ENCODE data around the gene ADGRD2.

The ADGRD2 gene

DNA sequence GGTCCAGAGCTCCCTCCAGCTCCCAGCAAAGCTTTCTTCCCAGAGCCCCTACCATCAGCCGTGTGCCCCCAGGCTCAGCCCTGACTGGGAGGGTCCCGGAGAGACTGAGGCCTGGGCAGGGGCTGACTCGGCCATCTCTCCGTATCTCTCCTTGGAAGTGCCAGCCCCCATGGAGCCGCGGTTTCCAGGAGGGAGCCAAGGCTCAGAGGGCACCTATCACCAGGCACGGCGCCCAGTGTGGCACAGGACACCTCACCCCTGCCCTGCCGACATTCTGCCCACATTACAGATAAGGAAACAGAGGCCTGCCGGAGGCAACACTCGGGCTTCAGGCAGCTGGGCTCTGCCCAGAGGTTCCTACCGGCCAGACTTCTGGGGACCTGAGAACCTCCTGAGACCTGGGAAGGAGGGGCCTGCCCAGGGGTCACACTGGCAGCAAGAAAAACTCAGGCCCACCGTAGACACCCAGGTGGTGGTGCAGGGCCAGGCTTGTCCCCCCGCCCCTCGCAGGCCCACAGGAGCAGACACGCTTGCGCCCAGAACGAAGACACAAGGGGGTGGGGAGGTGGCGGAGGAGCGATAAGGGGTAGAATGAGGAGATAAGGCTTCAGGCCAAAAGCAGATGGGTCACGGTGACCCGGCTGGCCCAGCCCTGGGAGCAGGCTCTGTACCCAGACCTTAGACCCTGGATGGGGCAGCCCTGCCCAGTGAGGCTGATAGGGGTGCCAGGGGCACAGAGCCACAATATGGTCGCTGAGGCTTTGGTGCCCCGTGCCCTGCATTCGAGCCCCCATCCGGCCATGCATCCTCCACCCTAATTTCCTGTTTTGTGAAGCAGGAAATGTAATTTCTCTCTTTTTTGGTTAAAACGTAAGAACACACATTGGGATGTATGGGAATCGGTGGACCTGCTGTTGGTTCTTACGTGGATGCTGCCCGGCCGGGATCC, 45.1 kb downstream of the ADGRD2 start:
- H2BK12ac ChIP-seq (ENCODE audit: low read length in 2 of 2): no peak overlapping the region
- H2BK15ac ChIP-seq (ENCODE audit: low read depth, poor library complexity, severe bottlenecking): no peak overlapping the region
- H2BK120ac ChIP-seq (ENCODE audit: low read depth, low read length): no peak overlapping the region
- H4K8ac ChIP-seq (ENCODE audit: low read length): no peak overlapping the region
- H3K9me3 ChIP-seq (ENCODE audit: control insufficient read depth, low read length): no peaks in the 10 kb centered on the region
- no peak overlapping the region for H3K23ac ChIP-seq (ENCODE audit: low read length in 2 of 2)
- 86% methylated on average over 30 of the region's 31 CpGs for WGBS
- no peaks in the 10 kb centered on the region for H3K79me1 ChIP-seq (replicated peaks; ENCODE audit: low read length, poor library complexity, severe bottlenecking)
- no peak overlapping the region for H3K4me3 ChIP-seq (ENCODE audit: insufficient read depth in 1 of 2, low read depth in 1 of 2, low read length in 2 of 2)
- no peak overlapping the region for H2BK5ac ChIP-seq (ENCODE audit: low read depth, low read length, poor library complexity, severe bottlenecking)
- H3K14ac ChIP-seq (ENCODE audit: low read length in 2 of 2): no peak overlapping the region
- H3K9ac ChIP-seq (ENCODE audit: low read length): no peak overlapping the region
- H3K18ac ChIP-seq (ENCODE audit: low read depth in 1 of 2, low read length in 2 of 2): no peak overlapping the region
- no peak overlapping the region for H2AFZ ChIP-seq (ENCODE audit: low read depth, low read length)
- H3K27me3 ChIP-seq (ENCODE audit: control insufficient read depth in 1 of 2, insufficient read depth in 1 of 2, low read length in 2 of 2): peaks cover 81 to 89% of the 10 kb centered on the region in 2 experiments
- DNase-seq: no peak
- peaks cover 2% of the 10 kb centered on the region for H3K4me1 ChIP-seq (ENCODE audit: control insufficient read depth, insufficient read depth, low read depth, low read length)
- H2AK5ac ChIP-seq (ENCODE audit: low read length, severe bottlenecking): no peak overlapping the region
- H3K4me2 ChIP-seq (ENCODE audit: low read length, poor library complexity, severe bottlenecking): no peak overlapping the region
- no peak overlapping the region for H3K4ac ChIP-seq (ENCODE audit: low read depth in 1 of 2, low read length in 2 of 2)
- H4K91ac ChIP-seq (ENCODE audit: low read length): no peak overlapping the region
- no peaks in the 10 kb centered on the region for H3K36me3 ChIP-seq (ENCODE audit: control insufficient read depth in 1 of 2, insufficient read depth in 2 of 2, low read depth in 1 of 2, low read length in 2 of 2)
- no peak overlapping the region for H3K27ac ChIP-seq (ENCODE audit: low read length, poor library complexity, severe bottlenecking)

DNA sequence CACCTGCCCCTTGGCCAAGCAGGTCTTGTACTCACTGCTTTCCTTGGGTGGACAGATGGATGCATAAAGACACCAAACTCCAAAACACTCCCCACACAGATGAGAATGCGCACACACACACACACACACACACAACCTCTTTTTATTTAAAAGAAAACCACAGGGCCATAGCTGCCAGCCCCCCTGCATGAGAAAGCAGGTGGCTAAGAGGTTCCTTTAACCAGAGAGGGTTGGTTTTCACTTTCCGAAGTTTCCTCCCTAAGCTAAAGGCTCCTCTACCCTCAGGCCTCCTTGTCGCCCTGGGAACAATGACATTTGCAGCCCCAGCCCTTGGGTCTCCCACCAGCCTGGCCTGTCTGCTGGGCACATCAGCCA, 45.8 kb downstream of the ADGRD2 start:
- Histone ChIP-seq H2BK120ac (ENCODE audit: low read depth, low read length) (no peak overlapping the region), H3K4me3 (ENCODE audit: insufficient read depth in 1 of 2, low read depth in 1 of 2, low read length in 2 of 2) (no peak overlapping the region), H3K14ac (ENCODE audit: low read length in 2 of 2) (no peak overlapping the region), H3K4ac (ENCODE audit: low read depth in 1 of 2, low read length in 2 of 2) (no peak overlapping the region), H3K79me1 (replicated peaks; ENCODE audit: low read length, poor library complexity, severe bottlenecking) (no peaks in the 10 kb centered on the region), H2BK15ac (ENCODE audit: low read depth, poor library complexity, severe bottlenecking) (no peak overlapping the region), H3K23ac (ENCODE audit: low read length in 2 of 2) (no peak overlapping the region), H3K9me3 (ENCODE audit: control insufficient read depth, low read length) (no peaks in the 10 kb centered on the region), H3K9ac (ENCODE audit: low read length) (no peak overlapping the region), H2AFZ (ENCODE audit: low read depth, low read length) (no peak overlapping the region), H4K91ac (ENCODE audit: low read length) (no peak overlapping the region), H3K36me3 (ENCODE audit: control insufficient read depth in 1 of 2, insufficient read depth in 2 of 2, low read depth in 1 of 2, low read length in 2 of 2) (no peaks in the 10 kb centered on the region), H3K27ac (ENCODE audit: low read length, poor library complexity, severe bottlenecking) (no peak overlapping the region), H2AK5ac (ENCODE audit: low read length, severe bottlenecking) (no peak overlapping the region), H2BK12ac (ENCODE audit: low read length in 2 of 2) (no peak overlapping the region), H3K4me2 (ENCODE audit: low read length, poor library complexity, severe bottlenecking) (no peak overlapping the region), H3K4me1 (ENCODE audit: control insufficient read depth, insufficient read depth, low read depth, low read length) (peaks cover 2% of the 10 kb centered on the region), H4K8ac (ENCODE audit: low read length) (no peak overlapping the region), H2BK5ac (ENCODE audit: low read depth, low read length, poor library complexity, severe bottlenecking) (no peak overlapping the region), H3K18ac (ENCODE audit: low read depth in 1 of 2, low read length in 2 of 2) (no peak overlapping the region), H3K27me3 (ENCODE audit: control insufficient read depth in 1 of 2, insufficient read depth in 1 of 2, low read length in 2 of 2) (peaks cover 86 to 93% of the 10 kb centered on the region in 2 experiments)
- DNase-seq: no peak
- WGBS: 70% methylated on average over 3 of the region's 3 CpGs

DNA sequence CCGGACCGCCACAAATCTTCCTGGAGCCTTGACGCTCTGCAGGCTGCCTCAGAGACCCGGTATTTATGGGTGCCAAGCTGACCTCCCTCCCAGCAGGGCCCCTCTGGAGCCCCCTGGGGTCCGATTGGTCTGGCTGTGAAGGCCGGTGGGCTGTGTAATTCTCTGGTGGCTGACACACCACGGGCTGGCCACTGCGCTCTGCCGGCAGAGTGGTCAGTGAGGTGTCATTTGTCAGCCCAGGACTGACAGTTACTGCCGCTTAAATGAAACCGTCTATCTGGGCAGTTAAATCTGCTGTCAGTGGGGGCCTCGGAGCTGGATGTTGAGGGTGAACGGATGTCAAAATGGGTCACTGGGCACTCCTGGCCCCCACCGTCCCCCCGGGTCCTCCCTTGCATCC, 46.2 kb downstream of the ADGRD2 start:
- Histone ChIP-seq H3K4me3 (ENCODE audit: insufficient read depth in 1 of 2, low read depth in 1 of 2, low read length in 2 of 2) (no peak overlapping the region), H3K4me1 (ENCODE audit: control insufficient read depth, insufficient read depth, low read depth, low read length) (peaks cover 2% of the 10 kb centered on the region), H2BK120ac (ENCODE audit: low read depth, low read length) (no peak overlapping the region), H3K27ac (ENCODE audit: low read length, poor library complexity, severe bottlenecking) (no peak overlapping the region), H3K18ac (ENCODE audit: low read depth in 1 of 2, low read length in 2 of 2) (no peak overlapping the region), H3K79me1 (replicated peaks; ENCODE audit: low read length, poor library complexity, severe bottlenecking) (no peaks in the 10 kb centered on the region), H3K4me2 (ENCODE audit: low read length, poor library complexity, severe bottlenecking) (no peak overlapping the region), H4K91ac (ENCODE audit: low read length) (no peak overlapping the region), H2AFZ (ENCODE audit: low read depth, low read length) (no peak overlapping the region), H3K27me3 (ENCODE audit: control insufficient read depth in 1 of 2, insufficient read depth in 1 of 2, low read length in 2 of 2) (peaks cover 88 to 97% of the 10 kb centered on the region in 2 experiments), H2BK12ac (ENCODE audit: low read length in 2 of 2) (no peak overlapping the region), H3K23ac (ENCODE audit: low read length in 2 of 2) (no peak overlapping the region), H3K9me3 (ENCODE audit: control insufficient read depth, low read length) (no peaks in the 10 kb centered on the region), H2AK5ac (ENCODE audit: low read length, severe bottlenecking) (no peak overlapping the region), H2BK5ac (ENCODE audit: low read depth, low read length, poor library complexity, severe bottlenecking) (no peak overlapping the region), H3K4ac (ENCODE audit: low read depth in 1 of 2, low read length in 2 of 2) (no peak overlapping the region), H3K14ac (ENCODE audit: low read length in 2 of 2) (no peak overlapping the region), H3K9ac (ENCODE audit: low read length) (no peak overlapping the region), H2BK15ac (ENCODE audit: low read depth, poor library complexity, severe bottlenecking) (no peak overlapping the region), H3K36me3 (ENCODE audit: control insufficient read depth in 1 of 2, insufficient read depth in 2 of 2, low read depth in 1 of 2, low read length in 2 of 2) (no peaks in the 10 kb centered on the region), H4K8ac (ENCODE audit: low read length) (no peak overlapping the region)
- no peak for DNase-seq
- 28% methylated on average over 15 of the region's 15 CpGs for WGBS

DNA sequence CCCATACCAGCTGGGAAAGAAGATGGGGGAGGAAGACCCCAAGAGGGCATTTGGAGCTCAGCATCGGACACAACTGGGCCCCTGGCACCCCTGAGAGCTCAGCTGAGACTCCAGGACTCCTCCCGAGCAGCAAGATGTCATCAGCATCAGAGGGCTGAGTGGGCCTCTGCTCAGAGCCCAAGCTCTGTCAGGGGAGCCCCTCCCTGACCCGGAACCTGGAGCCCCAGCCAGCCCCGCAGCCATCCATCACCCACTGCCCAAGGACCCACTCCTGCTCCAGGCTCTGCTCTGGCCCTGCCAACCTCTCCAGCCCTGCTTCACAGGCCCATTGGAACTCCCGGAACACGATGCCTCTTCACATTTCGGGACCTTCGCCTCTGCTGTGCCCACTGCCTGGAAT, 47.2 kb downstream of the ADGRD2 start:
- 93% methylated on average over 8 of the region's 8 CpGs for WGBS
- H2BK12ac ChIP-seq (ENCODE audit: low read length in 2 of 2): no peak overlapping the region

More for the DNA sequence above, 47.2 kb downstream of the ADGRD2 start:
- Histone ChIP-seq H4K91ac (ENCODE audit: low read length) (no peak overlapping the region), H3K18ac (ENCODE audit: low read depth in 1 of 2, low read length in 2 of 2) (no peak overlapping the region), H3K4me1 (ENCODE audit: control insufficient read depth, insufficient read depth, low read depth, low read length) (peaks cover 2% of the 10 kb centered on the region), H3K27me3 (ENCODE audit: control insufficient read depth in 1 of 2, insufficient read depth in 1 of 2, low read length in 2 of 2) (peaks cover 92 to 100% of the 10 kb centered on the region in 2 experiments), H2BK120ac (ENCODE audit: low read depth, low read length) (no peak overlapping the region), H3K4me2 (ENCODE audit: low read length, poor library complexity, severe bottlenecking) (no peak overlapping the region), H4K8ac (ENCODE audit: low read length) (no peak overlapping the region), H3K14ac (ENCODE audit: low read length in 2 of 2) (no peak overlapping the region), H3K27ac (ENCODE audit: low read length, poor library complexity, severe bottlenecking) (no peak overlapping the region), H3K4ac (ENCODE audit: low read depth in 1 of 2, low read length in 2 of 2) (no peak overlapping the region), H3K23ac (ENCODE audit: low read length in 2 of 2) (no peak overlapping the region), H3K36me3 (ENCODE audit: control insufficient read depth in 1 of 2, insufficient read depth in 2 of 2, low read depth in 1 of 2, low read length in 2 of 2) (no peaks in the 10 kb centered on the region), H3K9me3 (ENCODE audit: control insufficient read depth, low read length) (no peaks in the 10 kb centered on the region), H3K9ac (ENCODE audit: low read length) (no peak overlapping the region), H2AFZ (ENCODE audit: low read depth, low read length) (no peak overlapping the region), H2BK5ac (ENCODE audit: low read depth, low read length, poor library complexity, severe bottlenecking) (no peak overlapping the region), H2BK15ac (ENCODE audit: low read depth, poor library complexity, severe bottlenecking) (no peak overlapping the region), H2AK5ac (ENCODE audit: low read length, severe bottlenecking) (no peak overlapping the region), H3K4me3 (ENCODE audit: insufficient read depth in 1 of 2, low read depth in 1 of 2, low read length in 2 of 2) (no peak overlapping the region), H3K79me1 (replicated peaks; ENCODE audit: low read length, poor library complexity, severe bottlenecking) (no peaks in the 10 kb centered on the region)
- DNase-seq: no peak

Measured in mesenchymal stem cell (in vitro differentiated cells and primary cell).